ENCODE results near the gene CKAP5. TPM values are rescaled to one million over a fixed set of nuclear protein-coding genes. Genes with fewer than 3 reads are reported as not detected.

Gene CKAP5
- total and polyA plus RNA-seq, 8 donors = 4.0 to 36.3 (median 16.7) TPM

GRCh38 chr11:46836870-46837269, 9.2 kb downstream of the CKAP5 start:
- intact Hi-C loops (cut with DNase I) = no loop called here
- Histone ChIP-seq H3K4me1 (peaks cover 0 to 7% (median 6%) of the 10 kb centered on the region in 3 donors), H3K36me3 (no peaks in the 10 kb centered on the region), H3K9me3 (no peaks in the 10 kb centered on the region), H3K27me3 (no peaks in the 10 kb centered on the region), H3K27ac (no peak overlapping the region), H3K4me3 (no peak overlapping the region)
- no peak for DNase-seq
- no peak for ATAC-seq
- FAIRE-seq = no peak
- TF ChIP-seq CTCF (IDR thresholded peaks at IDR 0.05) = no peak

- no peaks in the 10 kb centered on the region for H3K27me3 ChIP-seq
- no peak for DNase-seq
- no peaks in the 10 kb centered on the region for H3K9me3 ChIP-seq
- H3K4me3 ChIP-seq = no peak overlapping the region
- no peak for TF ChIP-seq CTCF (IDR thresholded peaks at IDR 0.05)
- no peaks in the 10 kb centered on the region for H3K36me3 ChIP-seq
- ATAC-seq = no peak
- FAIRE-seq = no peak
- WGBS, 2 donors = 90 to 100% methylated on average over 1 of the region's 1 CpG
- peaks cover 0 to 7% (median 6%) of the 10 kb centered on the region in 3 donors for H3K4me1 ChIP-seq
- intact Hi-C loops (cut with DNase I) = no loop called here
- no peak overlapping the region for H3K27ac ChIP-seq
Measured at GRCh38 chr11:46836431-46836830, 9.6 kb downstream of the CKAP5 start.

GRCh38 chr11:46835897-46836296, 10.2 kb downstream of the CKAP5 start:
- Histone ChIP-seq H3K27me3 (no peaks in the 10 kb centered on the region), H3K4me1 (peaks cover 0 to 7% (median 6%) of the 10 kb centered on the region in 3 donors), H3K36me3 (no peaks in the 10 kb centered on the region), H3K4me3 (no peak overlapping the region), H3K27ac (no peak overlapping the region), H3K9me3 (no peaks in the 10 kb centered on the region)
- 59 to 61% methylated on average over 3 of the region's 3 CpGs for WGBS, 2 donors
- DNase-seq = no peak
- intact Hi-C loops (cut with DNase I) = no loop called here
- no peak for FAIRE-seq
- no peak for ATAC-seq
- TF ChIP-seq CTCF (IDR thresholded peaks at IDR 0.05) = no peak

- intact Hi-C loops (cut with DNase I) = no loop called here
- 90 to 91% methylated on average over 4 of the region's 4 CpGs for WGBS, 2 donors
- no peak for DNase-seq
- TF ChIP-seq CTCF (IDR thresholded peaks at IDR 0.05) = no peak
- no peak for ATAC-seq
- H3K4me1 ChIP-seq = peaks cover 0 to 7% (median 6%) of the 10 kb centered on the region in 3 donors
- H3K27me3 ChIP-seq = no peaks in the 10 kb centered on the region
- FAIRE-seq = no peak
- no peaks in the 10 kb centered on the region for H3K36me3 ChIP-seq
- H3K9me3 ChIP-seq = no peaks in the 10 kb centered on the region
- no peak overlapping the region for H3K4me3 ChIP-seq
- no peak overlapping the region for H3K27ac ChIP-seq
Measured at GRCh38 chr11:46834821-46835220, 11.3 kb downstream of the CKAP5 start.

GRCh38 chr11:46832511-46833214, 13.4 kb downstream of the CKAP5 start:
- Histone ChIP-seq H3K36me3 (no peaks in the 10 kb centered on the region), H3K4me3 (no peak overlapping the region), H3K27me3 (no peaks in the 10 kb centered on the region), H3K9me3 (no peaks in the 10 kb centered on the region), H3K4me1 (peaks cover 6 to 15% (median 6%) of the 10 kb centered on the region in 3 donors), H3K27ac (no peak overlapping the region)
- DNase-seq (no peak), FAIRE-seq (no peak), ATAC-seq (no peak)
- intact Hi-C loops (cut with DNase I) = no loop called here
- WGBS, 2 donors = 83% methylated on average over 5 of the region's 5 CpGs
- TF ChIP-seq CTCF (IDR thresholded peaks at IDR 0.05) = no peak

All from pancreas (tissue), 10 donors.